ENCODE results near the gene VSIG2.

DNA sequence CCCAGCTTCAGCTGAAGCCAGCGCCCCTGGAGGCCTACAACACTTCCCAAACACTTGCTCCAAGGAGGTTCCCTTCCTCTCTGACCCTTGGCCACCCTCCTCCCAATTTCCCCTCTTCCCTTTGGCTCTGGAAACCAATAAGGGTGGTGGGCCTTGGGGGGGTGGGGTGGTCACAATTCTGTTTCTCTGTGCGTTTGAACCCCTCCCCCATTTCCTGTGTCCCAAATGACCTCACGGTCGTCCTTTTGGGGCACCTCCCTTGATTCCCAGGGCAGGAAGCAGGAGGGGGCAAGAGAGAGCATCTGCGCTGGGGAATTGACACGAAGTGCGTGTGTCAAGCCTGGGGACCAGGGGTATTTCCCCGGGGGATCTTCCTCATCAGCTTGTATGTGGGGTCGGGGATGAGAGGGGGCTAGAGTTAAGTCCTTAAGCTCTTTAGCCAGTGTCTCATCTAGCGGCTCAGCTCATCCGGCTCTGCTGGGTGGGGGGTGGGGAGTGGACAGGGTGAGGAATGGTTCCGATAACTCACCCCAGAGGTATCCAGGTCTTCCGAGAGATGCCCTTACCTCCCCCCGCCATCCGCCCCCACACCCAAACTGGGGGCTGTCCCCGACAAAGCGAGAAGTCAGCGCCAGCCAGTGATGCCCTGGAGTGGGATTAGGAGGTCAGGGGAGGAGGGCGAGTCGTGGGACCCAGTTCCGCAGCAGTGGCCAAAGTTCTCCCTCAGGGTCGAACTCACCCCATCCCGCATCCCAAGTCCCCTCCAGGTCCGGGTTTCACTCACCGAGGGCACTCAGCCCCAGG is 9.4 kb upstream of the VSIG2 start:
- no peak for TF ChIP-seq YY1 (IDR thresholded peaks at IDR 0.05; ENCODE audit: insufficient read depth, insufficient read length)
- no peak for TF ChIP-seq ZNF274 (IDR thresholded peaks at IDR 0.05; ENCODE audit: low read depth, low read length)
- TF ChIP-seq SUZ12 (IDR thresholded peaks at IDR 0.05; ENCODE audit: extremely low read depth, insufficient read depth, insufficient read length) = no peak

Data from NT2/D1 (cell line).